HG03097 (cell line): ENCODE results near the gene DIS3L2.

Experiments
- ATAC-seq: cut with Tn5 transposase; IDR thresholded peaks from one replicate; pipeline ENCODE4 v1.9.1; 2021; ENCODE audit not compliant: unreplicated experiment, low FRiP score

Gene DIS3L2

DNA sequence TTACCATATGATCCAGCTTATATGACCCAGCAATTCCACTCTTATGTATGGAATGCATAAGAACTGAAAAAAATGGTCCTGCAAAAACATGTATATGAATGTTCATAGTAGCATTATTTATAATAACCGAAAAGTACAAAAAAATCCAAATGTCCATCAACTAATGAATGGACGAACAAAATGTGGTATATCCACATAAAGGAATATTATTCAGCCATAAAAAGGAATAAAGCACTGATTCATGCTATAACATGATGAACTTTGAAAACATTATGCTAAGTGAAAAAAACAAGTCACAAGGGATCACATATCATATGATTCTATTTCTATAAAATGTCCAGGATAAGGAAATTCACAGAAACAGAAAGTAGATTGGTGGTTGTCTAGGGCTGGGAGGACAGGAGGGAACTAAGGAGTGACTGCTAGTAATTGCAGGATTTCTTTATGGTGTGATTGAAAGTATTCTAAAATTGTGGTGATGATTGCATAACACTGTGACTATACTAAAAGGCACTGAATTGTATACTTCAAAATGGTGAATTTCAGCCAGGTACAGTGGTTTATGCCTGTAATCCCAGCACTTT is 10.0 kb upstream of the DIS3L2 start:
- no peak for ATAC-seq

DNA sequence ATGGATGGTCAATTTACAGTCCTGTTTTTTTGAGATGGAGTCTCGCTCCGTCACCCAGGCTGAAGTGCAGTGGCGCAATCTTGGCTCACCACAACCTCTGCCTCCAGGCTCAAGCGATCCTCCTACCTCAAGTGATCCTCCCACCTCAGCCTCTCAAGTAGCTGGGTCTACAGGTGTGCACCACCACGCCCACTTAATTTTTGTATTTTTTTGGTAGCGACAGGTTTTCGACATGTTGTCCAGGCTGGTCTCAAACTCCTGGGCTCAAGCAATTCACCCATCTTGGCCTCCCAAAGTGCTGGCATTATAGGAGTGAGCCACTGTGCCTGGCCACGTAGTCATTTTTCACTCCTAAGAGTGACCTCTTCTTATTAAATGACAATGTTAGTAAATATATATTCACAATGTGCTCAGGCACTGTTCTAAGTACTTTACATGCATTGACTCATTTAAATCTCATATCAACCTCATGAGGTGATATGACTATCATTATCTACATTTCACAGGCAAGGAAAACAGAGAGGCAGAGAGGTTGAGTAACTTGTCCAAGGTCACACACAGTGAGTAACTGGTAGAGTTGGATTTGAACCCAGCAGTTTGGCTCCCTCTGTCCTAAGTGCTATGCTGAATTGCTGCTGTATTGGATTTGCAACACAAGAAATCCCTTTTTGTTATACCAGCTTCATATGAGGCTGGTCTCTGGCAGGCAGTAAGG is 5.6 kb upstream of the DIS3L2 start:
- no peak for ATAC-seq

DNA sequence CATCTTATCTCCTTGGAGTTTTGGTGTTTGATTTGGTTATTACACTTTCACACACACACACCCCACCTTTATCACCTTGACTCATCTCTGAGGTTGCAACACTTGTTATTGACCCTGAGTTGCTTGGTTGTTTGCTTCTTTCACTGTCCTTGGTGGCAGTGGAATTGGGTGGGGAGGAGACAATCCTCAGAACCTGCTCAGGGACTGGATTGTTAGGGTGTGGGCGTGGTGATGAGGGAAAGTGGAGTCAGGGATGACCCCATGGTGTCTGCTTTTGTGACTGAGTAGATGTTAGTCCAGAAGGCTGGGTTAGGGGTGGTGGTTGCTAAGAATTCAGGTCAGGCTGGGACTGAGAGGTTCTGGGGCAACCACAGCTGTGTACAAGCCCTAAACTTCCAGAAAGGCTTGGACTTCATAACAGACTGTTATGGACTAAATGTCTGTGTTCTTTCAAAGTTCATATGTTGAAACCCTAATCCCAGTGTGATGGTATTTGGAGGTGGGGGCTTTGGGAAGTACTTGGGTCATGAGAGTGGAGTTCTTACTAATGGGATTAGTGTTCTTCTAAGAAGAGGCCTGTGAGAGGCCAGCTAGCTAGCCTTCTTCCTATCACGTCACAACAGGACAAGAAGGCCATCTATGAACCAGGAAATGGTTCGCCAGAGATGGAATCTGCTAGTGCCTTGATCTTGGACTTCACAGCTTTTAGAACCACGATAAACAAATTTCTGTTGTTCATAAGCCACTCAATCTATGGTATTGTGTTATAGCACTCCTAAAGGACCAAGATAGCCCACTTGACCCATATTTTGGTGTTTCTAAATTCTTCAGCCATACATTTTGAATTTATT is 3.4 kb upstream of the DIS3L2 start:
- ATAC-seq: no peak

DNA sequence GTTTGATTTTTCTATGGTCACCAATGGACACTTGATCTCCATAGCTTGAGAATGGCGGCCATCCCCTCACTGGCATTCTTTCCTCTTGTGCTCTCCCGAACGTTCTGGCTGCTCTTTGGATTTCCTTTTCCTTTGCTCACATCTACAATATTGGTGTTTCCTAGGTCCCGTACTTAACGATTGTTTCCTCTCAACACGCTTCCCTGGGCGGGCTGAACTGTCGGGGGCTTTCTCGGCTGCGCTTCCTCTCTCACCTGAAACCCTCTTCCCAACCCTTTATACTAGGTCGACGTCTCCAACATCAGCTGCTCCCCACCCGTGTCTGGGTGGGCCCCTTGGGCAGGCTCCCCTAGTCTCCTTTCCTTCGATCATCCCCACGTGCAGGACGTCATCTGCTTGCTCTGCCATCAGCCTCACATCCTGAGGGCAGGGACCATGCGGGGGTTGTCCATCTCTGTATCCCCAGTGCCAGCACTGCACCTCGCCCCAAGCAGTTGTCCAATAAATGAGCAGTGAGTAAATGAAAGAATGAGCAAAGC is 634 bp upstream of the DIS3L2 start:
- ATAC-seq: peak; percentile 12

DNA sequence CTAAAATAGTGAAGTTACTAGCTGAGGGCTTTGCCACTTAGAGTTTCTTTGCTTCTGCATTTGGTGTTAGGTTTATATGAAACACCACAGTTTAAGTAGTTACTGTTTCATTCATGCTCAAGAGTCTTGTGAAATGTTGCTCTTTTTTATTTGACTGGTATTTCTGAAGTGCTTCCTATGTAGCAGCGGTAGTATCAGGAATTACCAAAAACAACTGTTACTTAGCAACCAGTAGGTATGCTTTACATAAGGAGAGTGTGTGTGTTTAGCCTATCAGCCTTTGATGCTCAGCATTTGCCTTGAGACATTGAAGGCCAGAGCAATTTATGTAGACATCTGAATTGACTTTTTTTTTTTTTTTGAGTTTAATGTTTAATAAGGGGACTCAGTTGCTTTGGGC is 3.6 kb downstream of the DIS3L2 start:
- ATAC-seq: no peak

DNA sequence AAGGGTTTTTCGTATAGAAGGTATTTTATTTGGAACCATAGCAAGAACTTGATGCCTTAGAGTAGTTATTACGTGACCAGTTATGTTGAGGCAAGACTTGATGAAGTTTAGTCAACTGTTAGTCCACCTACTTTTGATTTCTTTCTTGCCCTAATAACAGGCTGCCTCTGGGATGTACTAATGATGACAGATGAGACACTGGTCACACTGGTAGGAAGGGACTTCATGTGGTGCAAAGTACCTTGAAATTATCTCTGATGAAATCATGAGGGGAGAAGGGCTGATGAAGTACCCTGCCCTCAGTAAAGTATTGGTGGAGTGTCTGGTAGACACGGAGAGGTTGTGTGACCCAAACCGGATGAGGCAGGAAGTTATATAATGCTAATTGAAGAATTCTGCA is 5.4 kb downstream of the DIS3L2 start:
- no peak for ATAC-seq

DNA sequence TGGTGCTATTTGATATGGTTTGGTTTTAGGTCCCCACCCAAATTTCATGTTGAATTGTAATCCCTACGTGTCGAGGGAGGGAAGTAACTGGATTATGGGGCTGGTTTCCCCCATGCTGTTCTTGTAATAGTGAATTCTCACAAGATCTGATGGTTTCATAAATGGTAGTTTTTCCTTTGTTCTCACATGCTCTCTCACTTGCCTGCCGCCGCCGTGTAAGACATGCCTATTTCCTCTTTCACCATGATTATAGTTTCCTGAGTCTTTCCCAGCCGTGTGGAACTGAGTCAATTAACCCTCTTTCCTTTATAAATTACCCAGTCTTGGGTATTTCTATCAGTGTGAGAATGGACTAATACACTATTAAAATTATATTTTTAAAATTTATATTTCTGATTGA is 7.3 kb downstream of the DIS3L2 start:
- no peak for ATAC-seq

DNA sequence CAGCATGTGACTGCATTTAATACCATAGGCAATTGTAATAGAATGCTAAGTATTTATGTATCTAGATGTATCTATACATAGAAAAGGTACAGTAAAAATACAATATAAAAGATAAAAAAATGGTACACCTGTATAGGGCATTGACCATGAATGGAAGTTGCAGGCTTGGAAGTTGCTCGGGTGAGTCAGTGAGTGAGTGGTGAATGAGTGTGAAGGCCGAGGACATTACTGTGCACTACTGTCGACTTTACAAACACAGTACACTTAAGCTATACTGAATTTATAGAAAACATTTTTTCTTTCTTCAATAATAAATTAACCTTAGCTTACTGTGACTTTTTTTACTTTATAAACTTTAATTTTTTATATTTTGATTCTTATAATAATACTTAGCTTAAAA is 8.9 kb downstream of the DIS3L2 start:
- no peak for ATAC-seq

DNA sequence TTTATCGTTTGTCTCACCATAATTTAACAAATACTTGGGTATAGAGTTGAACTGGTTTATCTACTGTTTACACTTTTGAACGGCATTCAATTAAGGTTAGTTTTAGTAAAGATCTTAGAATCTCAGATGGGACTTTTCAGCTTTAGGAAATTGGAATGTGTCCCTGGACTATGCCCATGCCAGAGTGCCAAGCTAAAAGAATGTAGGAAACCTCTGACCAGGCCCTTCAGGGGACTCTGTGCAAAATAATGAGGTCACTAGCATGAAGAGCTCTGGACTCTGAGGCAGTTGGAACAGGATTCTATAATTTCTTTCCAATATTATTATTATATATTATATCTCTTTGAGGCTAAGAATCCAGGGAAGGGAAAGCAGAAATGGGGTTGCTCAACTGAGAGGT is 13.5 kb downstream of the DIS3L2 start:
- ATAC-seq: no peak

DNA sequence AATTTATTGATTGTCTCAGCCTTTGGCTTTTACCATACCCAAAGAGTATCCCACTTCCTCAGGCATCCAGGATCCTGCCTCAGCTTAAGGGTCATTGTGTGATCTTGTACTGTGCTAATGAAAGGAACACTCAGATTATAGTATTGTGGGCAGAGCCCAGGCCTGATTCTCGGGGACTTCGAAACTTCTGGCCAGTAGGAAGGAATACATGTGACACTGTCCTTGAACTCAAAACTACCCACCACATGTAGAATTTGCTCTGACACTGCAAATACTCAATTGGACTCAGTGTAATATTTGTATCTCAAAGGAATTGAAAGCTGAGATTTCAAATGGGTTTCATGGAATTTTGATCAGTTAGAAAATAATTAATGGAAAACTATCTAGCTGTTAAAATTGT is 15.9 kb downstream of the DIS3L2 start:
- no peak for ATAC-seq

DNA sequence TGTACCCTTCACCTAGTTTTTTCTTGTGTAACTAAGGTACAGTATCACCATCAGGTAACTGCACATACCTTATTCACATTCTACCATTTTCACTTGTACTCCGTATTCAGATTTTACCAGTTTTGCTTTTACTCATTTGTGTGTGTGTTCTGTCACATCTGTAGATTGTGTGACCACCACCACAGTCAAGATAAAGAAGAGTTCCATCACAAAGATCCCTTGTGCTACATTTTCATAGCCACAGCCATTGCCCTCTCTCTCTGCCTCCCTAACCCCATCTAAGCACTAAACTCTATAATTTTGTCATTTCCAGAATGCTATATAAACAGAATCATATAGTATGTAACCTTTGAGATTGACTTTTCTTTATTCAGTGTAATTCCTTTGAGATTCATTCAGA is 23.5 kb downstream of the DIS3L2 start:
- ATAC-seq: no peak

DNA sequence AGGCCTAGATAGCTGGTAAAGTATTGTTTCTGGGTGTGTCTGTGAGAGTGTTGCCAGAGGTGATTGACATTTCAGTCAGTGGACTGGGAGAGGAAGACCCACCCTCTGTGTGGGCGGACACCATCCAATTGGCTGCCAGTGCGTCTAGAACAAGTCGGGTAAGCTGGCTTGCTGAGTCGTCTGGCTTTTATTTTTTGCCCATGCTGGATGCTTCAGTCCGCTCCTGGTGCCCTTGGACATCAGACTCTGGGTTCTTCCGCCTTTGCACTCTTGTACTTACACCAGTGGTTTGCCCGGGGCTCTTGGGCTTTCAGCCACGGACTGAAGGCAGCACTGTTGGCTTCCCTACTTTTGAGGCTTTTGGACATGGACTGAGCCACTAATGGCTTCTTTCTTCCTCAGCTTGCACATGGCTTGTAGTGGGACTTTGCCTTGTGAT is 24.3 kb downstream of the DIS3L2 start:
- ATAC-seq: no peak

DNA sequence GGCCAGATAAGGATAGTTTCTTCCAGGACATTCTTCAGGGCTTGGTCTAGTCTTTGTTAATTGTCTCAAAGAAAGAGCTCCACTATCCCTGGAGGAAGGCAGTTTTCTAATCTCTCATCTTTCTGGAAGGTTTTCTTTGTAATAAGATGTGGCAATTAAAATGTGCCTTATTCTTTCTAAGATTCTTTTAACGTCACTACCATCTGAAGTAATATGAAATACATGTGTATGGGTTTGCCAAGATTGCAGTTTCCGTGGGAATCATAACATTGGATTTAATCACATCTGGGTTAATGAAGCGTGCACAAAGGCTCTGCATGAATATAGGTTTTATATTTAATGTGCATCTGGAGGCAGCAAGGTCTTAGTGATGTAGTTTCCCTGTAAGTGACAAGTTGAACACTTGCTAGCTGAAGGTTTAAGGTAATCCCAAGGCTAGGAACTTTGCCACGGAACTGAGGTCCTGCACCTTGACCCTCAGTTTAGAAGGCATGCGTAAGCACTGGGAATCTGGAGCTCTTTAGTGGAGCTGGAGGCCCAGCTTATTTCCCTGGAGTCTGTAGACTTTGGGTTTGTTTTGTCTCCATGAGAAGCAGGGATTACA is 25.7 kb downstream of the DIS3L2 start:
- no peak for ATAC-seq

DNA sequence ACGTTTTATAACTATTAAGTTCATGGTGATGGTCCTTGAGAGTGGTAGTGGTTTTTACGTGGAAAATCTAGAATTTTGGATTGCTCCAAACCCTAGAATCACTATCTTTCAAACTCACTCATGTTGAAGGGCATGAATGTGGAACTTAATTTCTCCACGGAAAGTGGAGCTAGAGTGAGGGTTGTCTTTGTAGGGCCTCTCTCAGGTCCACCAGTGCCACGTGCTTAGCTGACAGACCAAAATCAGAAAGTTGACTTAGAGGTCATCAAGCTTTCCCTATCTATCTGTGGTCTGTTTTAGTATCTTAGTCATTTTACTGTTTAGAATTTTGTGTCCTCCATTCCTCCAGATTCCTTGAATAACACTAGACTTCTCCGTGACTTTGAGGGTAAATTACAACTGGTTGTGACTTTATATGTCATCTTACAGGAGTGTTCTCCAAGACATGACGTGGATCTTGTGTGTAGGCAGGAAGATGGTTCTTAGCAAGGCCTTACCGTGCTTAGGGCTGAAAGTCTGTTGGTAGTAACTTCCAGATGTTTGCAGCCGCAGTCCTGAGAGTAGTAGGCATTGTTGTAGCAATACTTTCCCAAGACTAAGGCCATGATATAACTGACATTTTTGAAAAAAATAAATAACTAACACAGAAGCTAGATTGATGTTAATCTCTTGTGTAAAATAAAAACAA is 26.8 kb downstream of the DIS3L2 start:
- ATAC-seq: no peak

DNA sequence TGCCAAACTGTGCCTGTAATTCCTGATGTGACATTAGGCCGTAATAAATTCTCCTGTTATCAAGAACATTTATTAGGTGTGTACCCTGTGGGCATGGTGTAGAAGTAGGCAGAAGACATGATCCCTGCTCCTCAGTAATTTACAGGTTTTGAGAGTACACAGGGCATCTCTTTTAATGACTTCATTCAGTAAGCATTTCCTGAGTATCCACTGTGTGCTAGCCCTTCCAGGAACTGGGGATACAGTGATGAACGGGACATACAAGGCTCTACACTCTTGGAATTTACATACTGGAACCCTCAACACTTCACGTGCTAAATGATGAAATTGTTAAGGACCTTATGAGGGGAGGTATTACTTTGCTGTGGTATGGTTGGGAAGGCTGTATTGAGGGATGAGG is 30.2 kb downstream of the DIS3L2 start:
- no peak for ATAC-seq

DNA sequence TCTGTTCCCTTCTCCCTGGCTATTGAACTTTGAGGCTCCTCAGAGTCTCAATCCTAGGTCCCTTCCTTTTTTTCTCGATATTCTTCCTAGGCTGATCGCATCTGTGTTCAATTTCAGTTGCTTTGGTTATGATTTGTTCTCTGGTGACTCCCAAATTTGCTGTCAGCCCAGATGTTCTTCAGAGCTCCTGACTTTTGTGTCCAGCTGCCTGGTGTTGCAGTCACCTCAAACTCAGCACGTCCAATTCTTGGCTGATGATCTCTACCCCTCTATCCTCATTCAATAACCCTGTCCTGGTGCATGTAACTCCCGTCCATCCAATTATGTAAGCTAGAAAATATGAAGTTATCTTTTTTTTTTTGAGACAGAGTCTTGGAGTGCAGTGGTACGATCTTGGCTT is 31.4 kb downstream of the DIS3L2 start:
- ATAC-seq: no peak

DNA sequence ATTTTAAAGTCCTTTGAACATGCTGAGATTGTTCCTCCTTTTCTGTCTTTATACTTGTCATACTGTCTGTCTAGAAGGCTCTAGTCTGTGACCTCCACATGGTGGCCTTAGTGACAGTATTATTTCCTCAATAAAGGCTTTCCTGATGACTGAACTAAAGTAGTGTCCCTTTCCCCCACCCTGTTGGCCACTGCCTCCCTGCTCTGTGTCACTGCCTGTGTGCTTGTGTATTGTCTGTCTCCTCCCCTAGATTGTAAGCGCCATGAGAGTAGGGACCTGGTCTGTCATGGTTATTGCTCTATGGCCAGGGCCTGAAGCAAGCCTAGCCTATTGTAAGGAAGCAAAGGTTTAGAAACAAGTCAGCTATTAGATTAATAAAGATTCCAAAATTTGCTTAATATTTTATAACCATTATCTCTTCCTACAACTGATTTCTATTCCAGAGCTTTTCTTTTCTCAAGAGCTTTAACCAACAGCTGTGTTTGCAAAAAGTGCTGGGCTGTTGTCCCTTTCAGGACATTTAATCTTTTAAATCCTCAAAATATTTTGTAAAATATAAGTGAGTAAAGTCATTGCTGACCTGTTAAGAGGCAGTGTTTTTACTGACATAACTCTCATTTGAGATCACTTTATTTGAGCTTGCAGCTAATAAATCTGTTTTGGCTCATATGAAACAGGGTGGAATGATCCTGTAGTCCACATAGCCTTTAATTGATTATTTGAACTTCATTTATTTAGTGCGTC is 35.5 kb downstream of the DIS3L2 start:
- ATAC-seq: no peak

DNA sequence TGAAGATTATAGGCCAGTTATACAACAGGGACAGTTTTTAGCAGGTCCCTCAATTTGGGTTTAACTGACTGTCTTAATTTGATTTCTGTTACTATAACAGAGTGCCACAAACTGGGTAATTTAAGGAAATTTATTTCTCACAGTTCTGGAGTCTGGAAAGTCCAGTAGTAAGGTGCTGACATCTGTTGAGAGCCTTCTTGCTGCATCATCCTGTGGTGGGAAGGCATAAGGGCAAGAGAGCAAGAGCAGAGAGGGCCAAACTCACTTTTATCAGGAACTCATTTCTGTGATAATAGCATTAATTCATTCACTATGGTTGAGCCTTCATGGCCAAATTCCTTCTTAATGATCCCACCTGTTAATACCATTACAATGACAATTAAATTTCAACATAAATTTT is 36.5 kb downstream of the DIS3L2 start:
- ATAC-seq: no peak

DNA sequence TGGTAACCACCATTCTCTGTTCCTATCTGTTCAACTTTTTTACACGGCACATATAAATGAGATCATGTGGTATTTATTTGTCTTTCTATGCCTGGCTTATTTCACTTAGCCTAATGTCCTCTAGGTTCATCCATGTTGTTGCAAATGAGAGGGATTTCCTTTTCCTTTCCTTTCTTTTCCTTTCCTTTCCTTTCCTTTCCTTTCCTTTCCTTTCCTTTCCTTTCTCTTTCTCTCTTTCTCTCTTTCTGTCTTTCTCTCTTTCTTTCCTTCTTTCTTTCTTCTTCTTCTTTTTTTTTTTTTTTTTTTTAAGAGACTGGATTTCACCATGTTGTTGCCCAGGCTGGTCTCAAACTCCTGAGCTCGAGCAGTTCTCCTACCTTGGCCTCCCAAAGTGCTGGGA is 38.9 kb downstream of the DIS3L2 start:
- no peak for ATAC-seq

DNA sequence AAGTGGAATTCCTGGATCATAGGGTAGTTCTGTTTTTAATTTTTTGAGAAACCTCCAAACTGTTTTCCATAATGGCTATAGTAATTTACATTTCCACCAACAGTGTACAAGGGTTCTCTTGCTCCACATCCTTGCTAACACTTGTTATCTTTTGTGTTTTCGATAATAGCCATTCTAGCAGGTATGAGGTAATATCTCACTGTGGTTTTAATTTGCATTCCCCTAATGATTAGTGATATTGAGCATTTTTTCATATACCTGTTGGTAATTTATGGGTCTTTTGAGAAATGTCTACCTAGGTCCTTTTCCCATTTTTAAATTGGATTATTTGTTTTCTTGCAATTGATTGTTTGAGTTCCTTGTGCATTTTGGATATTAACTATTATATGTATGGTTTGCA is 39.6 kb downstream of the DIS3L2 start:
- ATAC-seq: no peak
